LNCaP clone FGC (cell line): ENCODE measurements around the gene GRAMD4.

Experiments used
- DNase-seq: peaks from one replicate; pipeline ENCODE4 v3.0.0-alpha.2; 2011; ENCODE audit warnings: low read depth
- H3K4me3 ChIP-seq: 2 replicates; pipeline ENCODE4 v1.5.1; 2011; ENCODE audit warnings: mild to moderate bottlenecking, low read depth, low read length, control low read depth
- TF ChIP-seq, protein P1 (sequence below): IDR thresholded peaks from 2 replicates; pipeline ENCODE4 v1.5.1; 2012; ENCODE audit warnings: mild to moderate bottlenecking; ENCODE audit not compliant: control insufficient read depth, insufficient read depth; ENCODE audit errors: extremely low read depth

The GRAMD4 gene

DNA sequence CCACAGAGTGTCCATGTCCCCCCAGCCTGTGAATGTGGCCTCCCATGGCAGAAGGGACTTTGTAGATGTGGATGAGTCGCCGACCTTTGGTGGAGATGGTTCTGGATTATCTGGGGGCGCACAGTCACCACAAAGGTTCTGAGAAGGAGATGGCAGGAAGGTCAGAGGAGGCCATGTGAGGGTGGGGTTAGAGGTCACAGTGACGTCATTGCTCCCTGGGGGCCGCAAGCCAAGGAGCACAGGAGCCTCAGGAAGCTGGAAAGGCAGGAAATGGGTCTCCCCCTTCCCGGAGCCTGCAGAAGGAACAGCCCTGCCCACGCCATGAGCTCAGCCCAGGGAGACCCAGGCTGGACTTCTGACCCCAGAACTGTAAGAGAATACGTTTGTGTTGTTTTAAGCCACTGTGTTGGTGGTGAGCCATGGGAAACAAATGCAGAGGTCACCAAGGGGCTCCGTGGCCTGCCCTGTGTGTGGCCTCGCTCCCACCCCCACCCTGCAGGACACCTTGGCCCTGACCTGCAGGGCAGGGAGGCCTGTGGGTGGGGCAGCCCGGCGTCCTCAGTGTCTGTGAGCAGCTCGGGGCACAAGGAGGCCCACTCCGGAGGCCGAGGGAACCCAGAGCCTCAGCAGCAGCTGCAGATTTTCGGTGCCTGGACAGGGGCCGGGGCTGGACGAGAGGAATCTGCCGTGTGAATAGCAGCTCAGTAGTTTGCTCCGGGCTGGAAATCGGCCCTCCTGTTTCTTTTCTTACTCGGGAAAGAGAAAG lies 32.1 kb downstream of the GRAMD4 start:
- TF ChIP-seq, protein P1, sequence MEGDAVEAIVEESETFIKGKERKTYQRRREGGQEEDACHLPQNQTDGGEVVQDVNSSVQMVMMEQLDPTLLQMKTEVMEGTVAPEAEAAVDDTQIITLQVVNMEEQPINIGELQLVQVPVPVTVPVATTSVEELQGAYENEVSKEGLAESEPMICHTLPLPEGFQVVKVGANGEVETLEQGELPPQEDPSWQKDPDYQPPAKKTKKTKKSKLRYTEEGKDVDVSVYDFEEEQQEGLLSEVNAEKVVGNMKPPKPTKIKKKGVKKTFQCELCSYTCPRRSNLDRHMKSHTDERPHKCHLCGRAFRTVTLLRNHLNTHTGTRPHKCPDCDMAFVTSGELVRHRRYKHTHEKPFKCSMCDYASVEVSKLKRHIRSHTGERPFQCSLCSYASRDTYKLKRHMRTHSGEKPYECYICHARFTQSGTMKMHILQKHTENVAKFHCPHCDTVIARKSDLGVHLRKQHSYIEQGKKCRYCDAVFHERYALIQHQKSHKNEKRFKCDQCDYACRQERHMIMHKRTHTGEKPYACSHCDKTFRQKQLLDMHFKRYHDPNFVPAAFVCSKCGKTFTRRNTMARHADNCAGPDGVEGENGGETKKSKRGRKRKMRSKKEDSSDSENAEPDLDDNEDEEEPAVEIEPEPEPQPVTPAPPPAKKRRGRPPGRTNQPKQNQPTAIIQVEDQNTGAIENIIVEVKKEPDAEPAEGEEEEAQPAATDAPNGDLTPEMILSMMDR = no peak
- H3K4me3 ChIP-seq = no peak overlapping the region
- no peak for DNase-seq

DNA sequence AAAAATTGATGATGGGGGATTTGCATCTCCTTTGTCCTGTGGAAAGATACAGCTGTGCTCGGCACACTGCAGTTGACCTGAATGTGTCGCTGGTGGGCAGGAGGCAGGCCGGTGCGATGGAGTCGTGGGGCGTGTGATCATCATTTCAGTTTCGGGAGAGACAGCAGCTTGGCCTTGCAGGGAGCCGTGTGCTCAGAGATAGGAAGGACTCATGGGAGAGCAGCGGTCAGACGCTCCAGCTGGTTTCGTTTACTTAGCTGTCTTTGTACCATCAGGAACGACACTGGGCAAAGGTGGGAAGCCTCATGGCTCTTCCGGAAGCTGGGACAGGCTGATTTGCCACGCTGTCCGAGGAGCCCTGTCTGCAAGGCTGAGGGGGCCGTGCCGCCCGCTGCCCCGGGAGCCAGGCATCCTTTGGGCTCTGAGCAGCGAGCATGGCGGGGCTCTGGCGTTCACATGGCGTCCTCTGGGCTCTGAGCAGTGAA lies 32.7 kb downstream of the GRAMD4 start:
- DNase-seq = no peak
- TF ChIP-seq, protein P1 = no peak
- H3K4me3 ChIP-seq = no peak overlapping the region

DNA sequence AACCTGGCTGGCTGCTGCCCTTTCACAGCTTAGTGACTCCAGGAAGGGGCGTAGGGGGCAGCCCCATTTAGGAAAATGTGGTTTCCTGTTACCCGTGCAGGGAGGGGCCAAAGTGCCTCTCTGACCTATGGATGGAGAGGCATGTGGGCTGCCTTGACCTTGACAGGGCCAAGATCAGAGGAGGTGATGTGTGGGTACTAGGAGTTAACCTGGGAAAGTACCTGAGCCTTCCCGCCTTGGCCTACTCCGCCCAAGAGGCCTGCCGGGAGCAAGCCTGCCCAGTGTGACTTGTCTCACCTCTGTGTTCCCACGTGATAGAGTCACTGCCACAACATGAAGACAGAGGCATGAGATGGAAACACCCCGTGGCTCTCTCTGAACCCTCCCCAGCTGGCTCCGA lies 33.4 kb downstream of the GRAMD4 start:
- DNase-seq = no peak
- no peak overlapping the region for H3K4me3 ChIP-seq
- TF ChIP-seq, protein P1 = no peak

DNA sequence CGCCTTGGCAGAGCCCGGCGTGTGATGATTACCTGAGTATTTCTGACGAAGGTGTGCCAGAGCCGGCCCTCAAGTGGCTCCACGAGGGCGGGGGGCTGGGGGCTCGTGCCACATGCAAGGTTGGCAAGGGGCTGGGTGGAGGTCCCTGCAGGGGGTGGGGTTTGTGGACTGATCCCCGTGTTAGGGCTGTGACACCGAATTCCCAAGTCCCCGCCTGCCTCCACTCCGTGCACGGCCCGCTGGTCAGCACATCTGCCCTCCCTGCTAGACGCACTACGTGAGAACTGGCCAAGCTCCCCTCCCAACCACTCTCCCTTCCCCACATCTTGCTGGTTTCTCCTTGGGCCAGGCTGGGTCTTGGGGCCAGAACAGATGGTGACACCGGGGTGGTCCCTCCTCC lies 34.2 kb downstream of the GRAMD4 start:
- H3K4me3 ChIP-seq = no peak overlapping the region
- TF ChIP-seq, protein P1 = no peak
- DNase-seq = no peak

DNA sequence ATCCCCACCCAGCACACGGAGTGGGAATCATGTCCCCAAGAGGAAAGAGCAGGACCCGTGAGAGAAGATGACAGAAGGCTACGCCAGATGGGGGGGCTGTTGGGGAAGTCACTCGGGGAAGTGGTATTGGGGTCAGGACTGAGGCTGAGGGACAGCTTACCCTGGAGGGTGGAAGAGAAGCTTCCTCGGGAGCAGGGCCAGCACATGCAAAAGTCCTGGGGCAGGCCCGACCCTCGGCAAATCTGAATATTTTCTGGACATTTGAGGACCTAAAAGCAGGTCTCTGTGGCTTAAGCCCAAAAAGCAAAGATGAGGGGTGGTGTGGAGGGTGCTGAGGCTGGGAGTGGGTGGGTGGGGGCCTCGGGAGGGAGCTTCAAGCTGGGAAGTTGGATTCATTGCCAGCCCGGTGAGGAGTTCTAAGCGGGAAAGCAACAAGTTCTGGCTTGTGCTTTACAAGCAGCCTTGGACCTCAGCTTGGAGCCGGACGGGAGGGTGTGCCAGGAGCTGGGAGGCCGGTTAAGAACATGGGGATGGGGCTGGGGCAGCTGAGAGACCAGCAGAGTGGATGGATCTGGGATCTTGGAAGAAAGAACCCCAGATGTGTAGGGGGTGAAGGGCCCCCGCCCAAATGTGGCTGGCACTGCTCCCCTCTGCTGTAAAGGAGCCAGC lies 34.9 kb downstream of the GRAMD4 start:
- H3K4me3 ChIP-seq = no peak overlapping the region
- TF ChIP-seq, protein P1 = no peak
- DNase-seq = no peak

DNA sequence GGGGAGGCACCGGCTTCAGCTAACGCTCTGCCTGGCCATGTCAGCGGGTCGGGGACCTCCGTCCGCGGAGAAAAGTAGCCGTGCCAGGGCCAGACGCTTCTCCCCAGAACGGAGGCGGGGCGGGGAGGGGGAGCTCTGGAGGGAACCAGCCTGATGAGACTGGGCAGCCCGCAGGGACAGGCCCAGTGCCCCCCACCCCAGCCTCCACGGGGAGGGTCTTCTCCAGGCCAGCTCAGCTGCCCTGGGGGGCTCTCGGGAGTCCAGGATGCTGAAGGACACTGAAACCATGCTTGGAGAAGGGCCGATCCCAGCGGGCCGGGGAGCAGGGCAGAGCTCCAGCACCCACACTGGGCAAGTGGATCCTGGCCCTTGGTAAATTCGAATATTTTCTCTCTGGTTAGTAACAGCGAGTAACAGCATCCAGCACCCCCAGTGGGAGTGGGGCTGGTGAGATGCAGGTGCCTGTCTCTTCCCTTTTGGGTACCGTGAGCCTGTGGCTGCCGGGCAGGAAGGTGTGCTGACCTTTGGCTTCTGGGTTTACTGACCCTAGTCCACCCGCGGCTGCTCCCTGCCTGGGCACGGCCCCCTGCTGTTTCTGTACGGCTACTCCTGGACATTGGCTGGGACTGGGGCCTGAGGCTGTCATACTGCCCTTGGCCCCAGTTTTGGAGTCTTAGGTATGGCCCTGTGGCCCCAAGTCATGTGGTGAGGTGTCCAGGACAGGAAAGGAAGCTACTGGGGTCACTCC lies 35.8 kb downstream of the GRAMD4 start:
- no peak overlapping the region for H3K4me3 ChIP-seq
- DNase-seq = no peak
- TF ChIP-seq, protein P1 = no peak
